IMR-90 (cell line): ENCODE measurements around the gene TMEM208. TPM values are rescaled to one million over a fixed set of nuclear protein-coding genes. Genes with fewer than 3 reads are reported as not detected.

Experiments used
- POLR2A ChIP-seq: IDR thresholded peaks from 2 replicates; pipeline ENCODE4 v1.6.1; 2012; ENCODE audit warnings: mild to moderate bottlenecking, low read depth, low read length
- polyA plus RNA-seq, 3 experiments: library from polyadenylated mRNA; depleted of rRNA; stranded (reverse); fragments of >200 nt; gene quantifications; 2 replicates each; pipeline ENCODE4 v1.2.3, GENCODE V29; 2012; ENCODE audit warnings: low replicate concordance in 1 of 3
- total RNA-seq: library from RNA; depleted of rRNA; stranded (reverse); fragments of >200 nt; gene quantifications from 2 replicates; pipeline ENCODE4 v1.2.3, GENCODE V29; 2012
- TF ChIP-seq, protein P1 (sequence below): conservative IDR thresholded peaks from 2 replicates; pipeline ENCODE4 v1.5.1; 2012; ENCODE audit warnings: mild to moderate bottlenecking, low read depth, low read length, improper control_type of control experiment
- TF ChIP-seq, protein P2 (sequence below): fragments of 150-350 bp; IDR thresholded peaks from 2 replicates; pipeline ENCODE4 v1.6.1; 2016; ENCODE audit warnings: low read depth, mild to moderate bottlenecking, low read length, moderate library complexity, borderline replicate concordance
- TF ChIP-seq, protein P3 (sequence below): fragments of 150-350 bp; IDR thresholded peaks from 2 replicates; pipeline ENCODE4 v1.6.1; 2017; ENCODE audit warnings: mild to moderate bottlenecking, antibody characterized with exemption, low read length, low read depth

The TMEM208 gene
- total and polyA plus RNA-seq, 2 of the 4 experiments (the other 2 are of a cell fraction) = 65.6 to 66.5 TPM

DNA sequence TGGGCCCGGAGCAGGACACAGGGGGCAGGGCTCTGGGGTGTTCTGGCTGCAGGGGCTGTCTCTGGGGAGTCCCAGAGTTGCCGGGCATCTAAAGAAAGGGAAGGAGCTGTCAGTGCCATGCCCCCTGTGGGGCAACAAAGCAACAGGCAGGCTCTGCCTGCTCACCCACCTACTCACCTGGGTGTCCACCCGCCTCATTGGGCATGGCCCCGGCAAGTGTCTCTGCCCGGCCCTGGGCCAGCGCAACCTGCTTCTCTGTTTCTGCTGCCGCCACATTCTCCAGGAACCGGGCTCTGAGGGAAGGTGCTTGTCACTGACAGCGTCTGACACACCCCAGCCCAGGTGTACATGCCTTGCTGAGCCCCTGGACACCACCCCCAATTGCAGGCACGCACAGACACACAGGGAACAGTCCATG lies 7.3 kb downstream of the TMEM208 start (continued):
- TF ChIP-seq, protein P1, sequence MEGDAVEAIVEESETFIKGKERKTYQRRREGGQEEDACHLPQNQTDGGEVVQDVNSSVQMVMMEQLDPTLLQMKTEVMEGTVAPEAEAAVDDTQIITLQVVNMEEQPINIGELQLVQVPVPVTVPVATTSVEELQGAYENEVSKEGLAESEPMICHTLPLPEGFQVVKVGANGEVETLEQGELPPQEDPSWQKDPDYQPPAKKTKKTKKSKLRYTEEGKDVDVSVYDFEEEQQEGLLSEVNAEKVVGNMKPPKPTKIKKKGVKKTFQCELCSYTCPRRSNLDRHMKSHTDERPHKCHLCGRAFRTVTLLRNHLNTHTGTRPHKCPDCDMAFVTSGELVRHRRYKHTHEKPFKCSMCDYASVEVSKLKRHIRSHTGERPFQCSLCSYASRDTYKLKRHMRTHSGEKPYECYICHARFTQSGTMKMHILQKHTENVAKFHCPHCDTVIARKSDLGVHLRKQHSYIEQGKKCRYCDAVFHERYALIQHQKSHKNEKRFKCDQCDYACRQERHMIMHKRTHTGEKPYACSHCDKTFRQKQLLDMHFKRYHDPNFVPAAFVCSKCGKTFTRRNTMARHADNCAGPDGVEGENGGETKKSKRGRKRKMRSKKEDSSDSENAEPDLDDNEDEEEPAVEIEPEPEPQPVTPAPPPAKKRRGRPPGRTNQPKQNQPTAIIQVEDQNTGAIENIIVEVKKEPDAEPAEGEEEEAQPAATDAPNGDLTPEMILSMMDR = no peak
- TF ChIP-seq, protein P2, sequence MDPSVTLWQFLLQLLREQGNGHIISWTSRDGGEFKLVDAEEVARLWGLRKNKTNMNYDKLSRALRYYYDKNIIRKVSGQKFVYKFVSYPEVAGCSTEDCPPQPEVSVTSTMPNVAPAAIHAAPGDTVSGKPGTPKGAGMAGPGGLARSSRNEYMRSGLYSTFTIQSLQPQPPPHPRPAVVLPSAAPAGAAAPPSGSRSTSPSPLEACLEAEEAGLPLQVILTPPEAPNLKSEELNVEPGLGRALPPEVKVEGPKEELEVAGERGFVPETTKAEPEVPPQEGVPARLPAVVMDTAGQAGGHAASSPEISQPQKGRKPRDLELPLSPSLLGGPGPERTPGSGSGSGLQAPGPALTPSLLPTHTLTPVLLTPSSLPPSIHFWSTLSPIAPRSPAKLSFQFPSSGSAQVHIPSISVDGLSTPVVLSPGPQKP = no peak
- TF ChIP-seq, protein P3, sequence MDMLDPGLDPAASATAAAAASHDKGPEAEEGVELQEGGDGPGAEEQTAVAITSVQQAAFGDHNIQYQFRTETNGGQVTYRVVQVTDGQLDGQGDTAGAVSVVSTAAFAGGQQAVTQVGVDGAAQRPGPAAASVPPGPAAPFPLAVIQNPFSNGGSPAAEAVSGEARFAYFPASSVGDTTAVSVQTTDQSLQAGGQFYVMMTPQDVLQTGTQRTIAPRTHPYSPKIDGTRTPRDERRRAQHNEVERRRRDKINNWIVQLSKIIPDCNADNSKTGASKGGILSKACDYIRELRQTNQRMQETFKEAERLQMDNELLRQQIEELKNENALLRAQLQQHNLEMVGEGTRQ = no peak
- TF ChIP-seq POLR2A = no peak
